ENCODE data around the gene TIGD2. TPM values are rescaled to one million over a fixed set of nuclear protein-coding genes. Genes with fewer than 3 reads are reported as not detected.

TIGD2 gene
- total RNA-seq, 2 donors from 2014 or later = 2.8 TPM

DNA sequence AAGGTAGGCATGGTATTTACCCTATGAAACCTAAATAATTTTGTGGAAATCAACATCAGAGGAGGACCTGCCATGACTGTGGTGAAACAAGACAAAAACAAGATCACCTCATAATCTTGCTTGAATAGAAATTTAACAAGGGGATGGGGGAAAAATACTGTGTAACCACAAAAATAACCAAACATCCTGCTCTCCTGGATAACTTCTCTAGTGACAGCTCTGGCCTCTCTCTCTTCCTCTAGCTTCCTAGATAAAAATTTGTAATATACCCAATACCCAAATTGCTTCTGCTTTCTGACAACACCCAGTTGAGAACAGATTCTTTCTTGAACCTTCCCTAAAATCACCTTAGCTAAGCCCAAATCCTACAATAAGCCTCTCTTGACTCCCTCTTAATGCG lies 11.9 kb upstream of the TIGD2 start:
- H3K27me3 ChIP-seq (replicated peaks; ENCODE audit: insufficient read depth) = no peaks in the 10 kb centered on the region
- no peaks in the 10 kb centered on the region for H3K4me1 ChIP-seq (ENCODE audit: control insufficient read depth in 1 of 2, low read depth in 2 of 2)
- H3K36me3 ChIP-seq = no peaks in the 10 kb centered on the region
- TF ChIP-seq, protein P1, sequence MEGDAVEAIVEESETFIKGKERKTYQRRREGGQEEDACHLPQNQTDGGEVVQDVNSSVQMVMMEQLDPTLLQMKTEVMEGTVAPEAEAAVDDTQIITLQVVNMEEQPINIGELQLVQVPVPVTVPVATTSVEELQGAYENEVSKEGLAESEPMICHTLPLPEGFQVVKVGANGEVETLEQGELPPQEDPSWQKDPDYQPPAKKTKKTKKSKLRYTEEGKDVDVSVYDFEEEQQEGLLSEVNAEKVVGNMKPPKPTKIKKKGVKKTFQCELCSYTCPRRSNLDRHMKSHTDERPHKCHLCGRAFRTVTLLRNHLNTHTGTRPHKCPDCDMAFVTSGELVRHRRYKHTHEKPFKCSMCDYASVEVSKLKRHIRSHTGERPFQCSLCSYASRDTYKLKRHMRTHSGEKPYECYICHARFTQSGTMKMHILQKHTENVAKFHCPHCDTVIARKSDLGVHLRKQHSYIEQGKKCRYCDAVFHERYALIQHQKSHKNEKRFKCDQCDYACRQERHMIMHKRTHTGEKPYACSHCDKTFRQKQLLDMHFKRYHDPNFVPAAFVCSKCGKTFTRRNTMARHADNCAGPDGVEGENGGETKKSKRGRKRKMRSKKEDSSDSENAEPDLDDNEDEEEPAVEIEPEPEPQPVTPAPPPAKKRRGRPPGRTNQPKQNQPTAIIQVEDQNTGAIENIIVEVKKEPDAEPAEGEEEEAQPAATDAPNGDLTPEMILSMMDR (IDR thresholded peaks at IDR 0.05) = no peak
- ATAC-seq (ENCODE audit: insufficient number of reproducible peaks, low FRiP score, low read depth) (no peak), DNase-seq (ENCODE audit: low spot score) (no peak)
- H3K9me3 ChIP-seq = no peaks in the 10 kb centered on the region
- H3K27ac ChIP-seq = no peak overlapping the region
- no peak overlapping the region for H3K4me3 ChIP-seq

DNA sequence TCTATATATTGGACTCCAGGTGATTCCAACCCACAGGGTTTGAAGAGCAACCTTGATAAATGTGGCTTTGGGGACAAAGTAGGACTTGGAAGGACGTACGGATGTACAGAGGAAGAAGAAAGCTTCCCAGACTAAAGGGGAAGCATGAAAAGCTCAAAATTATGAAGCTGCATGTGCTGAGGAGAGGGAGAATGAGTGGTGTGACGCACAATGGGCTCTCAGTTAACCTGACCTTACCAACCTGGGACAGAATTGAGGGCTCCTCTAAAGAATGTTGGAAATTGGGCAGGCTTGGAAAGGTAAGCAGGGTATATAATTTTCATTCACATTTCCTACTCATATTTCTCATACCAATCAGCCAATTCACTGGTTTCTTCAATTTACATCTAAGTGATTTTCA lies 10.5 kb upstream of the TIGD2 start:
- TF ChIP-seq, protein P1 (IDR thresholded peaks at IDR 0.05) = no peak

DNA sequence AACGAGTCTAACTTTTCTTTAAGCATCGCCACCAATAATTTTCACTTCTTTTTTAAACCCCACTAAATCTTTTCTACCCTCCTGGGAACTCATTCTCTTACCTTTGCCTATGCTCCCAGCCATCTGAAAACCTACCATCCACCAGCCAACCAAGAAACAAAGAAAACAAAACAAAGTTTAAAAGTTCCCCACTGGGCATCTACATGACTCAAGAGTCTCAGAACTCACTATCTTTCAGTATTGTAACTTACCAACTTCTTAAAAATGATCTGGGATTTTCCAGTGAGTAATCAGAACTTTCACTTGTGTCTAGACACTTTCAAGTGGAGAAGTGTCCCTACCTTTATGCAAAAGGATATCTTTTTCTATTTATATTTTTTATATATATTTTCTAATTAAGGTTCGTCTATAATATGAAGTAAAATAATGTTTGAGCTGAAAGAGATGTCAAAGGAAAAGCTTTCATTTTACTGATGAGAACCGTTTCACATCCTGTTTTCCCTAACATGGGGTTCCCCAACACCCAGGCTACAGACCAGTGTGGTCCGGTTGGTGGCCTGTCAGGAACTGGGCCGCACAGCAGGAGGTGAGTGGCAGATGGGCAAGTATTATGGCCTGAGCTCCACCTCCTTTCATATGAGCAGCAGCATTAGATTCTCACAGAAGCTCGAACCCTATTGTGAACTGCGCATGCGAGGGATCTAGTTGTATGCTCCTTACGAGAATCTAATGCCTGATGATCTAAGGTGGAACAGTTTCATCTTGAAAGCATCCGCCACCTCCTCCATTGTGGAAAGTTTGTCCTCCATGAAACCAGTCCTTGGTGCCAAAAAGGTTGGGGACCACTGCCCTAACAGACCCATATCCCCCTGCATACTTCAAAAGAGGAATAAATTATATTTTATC lies 9.8 kb upstream of the TIGD2 start:
- ATAC-seq (ENCODE audit: insufficient number of reproducible peaks, low FRiP score, low read depth) (no peak), DNase-seq (ENCODE audit: low spot score) (no peak)
- H3K4me3 ChIP-seq = no peak overlapping the region
- TF ChIP-seq, protein P1 (IDR thresholded peaks at IDR 0.05) = no peak
- H3K27ac ChIP-seq = no peak overlapping the region
- no peaks in the 10 kb centered on the region for H3K36me3 ChIP-seq
- H3K27me3 ChIP-seq (replicated peaks; ENCODE audit: insufficient read depth) = no peaks in the 10 kb centered on the region
- H3K4me1 ChIP-seq (ENCODE audit: control insufficient read depth in 1 of 2, low read depth in 2 of 2) = no peaks in the 10 kb centered on the region
- H3K9me3 ChIP-seq = no peaks in the 10 kb centered on the region

More for the DNA sequence above, 10.5 kb upstream of the TIGD2 start:
- ATAC-seq (ENCODE audit: insufficient number of reproducible peaks, low FRiP score, low read depth) (no peak), DNase-seq (ENCODE audit: low spot score) (no peak)
- Histone ChIP-seq H3K27ac (no peak overlapping the region), H3K9me3 (no peaks in the 10 kb centered on the region), H3K36me3 (no peaks in the 10 kb centered on the region), H3K27me3 (replicated peaks; ENCODE audit: insufficient read depth) (no peaks in the 10 kb centered on the region), H3K4me3 (no peak overlapping the region), H3K4me1 (ENCODE audit: control insufficient read depth in 1 of 2, low read depth in 2 of 2) (no peaks in the 10 kb centered on the region)

DNA sequence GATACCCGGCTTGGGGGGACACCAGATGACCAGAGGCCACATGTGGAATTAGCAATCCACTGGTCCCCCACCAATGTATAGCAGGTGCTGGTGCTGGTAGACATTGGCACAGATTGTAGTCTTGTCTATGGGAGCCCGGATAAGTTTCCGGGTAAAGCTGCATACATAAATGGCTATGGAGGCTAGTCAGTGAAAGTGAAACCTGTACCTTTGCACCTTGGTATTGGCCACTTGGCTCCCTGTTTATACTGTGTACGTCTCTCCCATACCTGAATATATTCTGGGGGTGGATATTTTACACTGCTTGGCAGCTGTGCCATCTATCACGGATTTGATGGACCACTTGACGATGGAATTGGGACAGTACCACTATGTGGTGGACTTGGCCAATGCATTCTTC lies 5.6 kb upstream of the TIGD2 start:
- TF ChIP-seq, protein P1 (IDR thresholded peaks at IDR 0.05) = no peak
- Histone ChIP-seq H3K9me3 (no peaks in the 10 kb centered on the region), H3K4me3 (no peak overlapping the region), H3K27me3 (replicated peaks; ENCODE audit: insufficient read depth) (no peaks in the 10 kb centered on the region), H3K4me1 (ENCODE audit: control insufficient read depth in 1 of 2, low read depth in 2 of 2) (peaks cover 0 to 4% of the 10 kb centered on the region in 2 donors), H3K36me3 (no peaks in the 10 kb centered on the region), H3K27ac (no peak overlapping the region)
- ATAC-seq (ENCODE audit: insufficient number of reproducible peaks, low FRiP score, low read depth) = no peak
- DNase-seq (ENCODE audit: low spot score) = no peak

DNA sequence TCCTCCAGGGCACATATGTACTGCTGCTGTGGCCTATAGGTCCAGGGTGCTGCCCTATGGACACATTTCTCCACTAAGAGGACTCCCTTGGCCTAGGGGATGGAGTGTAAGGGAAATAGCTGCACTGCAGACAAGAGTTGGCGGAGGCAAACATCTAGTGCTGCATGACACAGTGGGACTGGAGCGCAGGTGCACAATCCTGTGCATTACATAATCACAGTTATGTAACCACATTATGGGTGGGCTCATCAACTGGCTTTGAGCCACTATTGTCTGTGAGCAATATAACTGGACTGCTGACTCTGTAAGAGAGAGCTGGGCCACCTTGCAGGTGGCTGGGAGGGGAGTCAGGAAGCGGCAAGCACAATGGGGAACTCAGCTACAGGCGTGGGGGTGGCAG lies 3.2 kb upstream of the TIGD2 start:
- Histone ChIP-seq H3K4me3 (no peak overlapping the region), H3K36me3 (no peaks in the 10 kb centered on the region), H3K27me3 (replicated peaks; ENCODE audit: insufficient read depth) (no peaks in the 10 kb centered on the region), H3K4me1 (ENCODE audit: control insufficient read depth in 1 of 2, low read depth in 2 of 2) (peaks cover 3 to 16% of the 10 kb centered on the region in 2 donors), H3K9me3 (no peaks in the 10 kb centered on the region), H3K27ac (no peak overlapping the region)
- TF ChIP-seq, protein P1 (IDR thresholded peaks at IDR 0.05) = no peak
- DNase-seq (ENCODE audit: low spot score) = no peak
- no peak for ATAC-seq (ENCODE audit: insufficient number of reproducible peaks, low FRiP score, low read depth)

Data from thoracic aorta (tissue), 2 donors.